ENCODE data around the gene SKI. TPM values are rescaled to one million over a fixed set of nuclear protein-coding genes. Genes with fewer than 3 reads are reported as not detected.

SKI gene
- total and polyA plus RNA-seq, 9 of the 15 experiments (the other 6 are each of a cell fraction or from before 2014, with no cell fraction given) = 0.10 to 60.5 (median 4.6) TPM

- no peak for TF ChIP-seq HEY1 (CRISPR knock-in tag; IDR thresholded peaks at IDR 0.05; ENCODE audit: borderline replicate concordance)
Measured at GRCh38 chr1:2358651-2359640, 130.8 kb downstream of the SKI start (continued).

Other genes starting within 250 kb of the SKI start
Only the 7 nearest of the 8 such genes appear.
- 0.04 and 0.05 TPM in 2 replicates for gene CFAP74, start 224.5 kb upstream of the SKI start, total RNA-seq (2014; rRNA removed)
- gene CFAP74, start 224.5 kb upstream of the SKI start, total RNA-seq (2014; rRNA removed; fragmentation: Illumina TruSeq; extraction: Trizol) = 0.15 and 0.41 TPM in 2 replicates
- 0.08 TPM in 1 of 2 replicates, not detected in the other for gene CFAP74, start 224.5 kb upstream of the SKI start, total RNA-seq (2015; rRNA removed; fragmentation: Illumina TruSeq; extraction: Trizol)
- gene CFAP74, start 224.5 kb upstream of the SKI start, total RNA-seq (2021) = not detected in 2 replicates
- gene CFAP74, start 224.5 kb upstream of the SKI start, polyA plus RNA-seq (2011; rRNA removed) = not detected in 2 replicates
- not detected in 2 replicates for gene CFAP74, start 224.5 kb upstream of the SKI start, polyA plus RNA-seq (2014; fragmentation: Illumina TruSeq; extraction: Trizol)
- gene CFAP74, start 224.5 kb upstream of the SKI start, polyA plus RNA-seq (2014; fragmentation: Nextera tagmentation; extraction: Ambion mirVana) = not detected
- gene CFAP74, start 224.5 kb upstream of the SKI start, polyA plus RNA-seq (2014; rRNA removed) = 0.03 and 0.04 TPM in 2 replicates
- not detected in 2 replicates for gene GABRD, start 209.0 kb upstream of the SKI start, total RNA-seq (2014; rRNA removed)
- 0.07 TPM in 1 of 2 replicates, not detected in the other for gene GABRD, start 209.0 kb upstream of the SKI start, total RNA-seq (2014; rRNA removed; fragmentation: Illumina TruSeq; extraction: Trizol)
- not detected in 2 replicates for gene GABRD, start 209.0 kb upstream of the SKI start, total RNA-seq (2015; rRNA removed; fragmentation: Illumina TruSeq; extraction: Trizol)
- gene GABRD, start 209.0 kb upstream of the SKI start, total RNA-seq (2021) = not detected in 2 replicates
- gene GABRD, start 209.0 kb upstream of the SKI start, polyA plus RNA-seq (2011; rRNA removed) = not detected in 2 replicates
- not detected in 2 replicates for gene GABRD, start 209.0 kb upstream of the SKI start, polyA plus RNA-seq (2014; fragmentation: Illumina TruSeq; extraction: Trizol)
- not detected for gene GABRD, start 209.0 kb upstream of the SKI start, polyA plus RNA-seq (2014; fragmentation: Nextera tagmentation; extraction: Ambion mirVana)
- not detected in 2 replicates for gene GABRD, start 209.0 kb upstream of the SKI start, polyA plus RNA-seq (2014; rRNA removed)
- 1.6 and 2.3 TPM in 2 replicates for gene PRKCZ, start 177.9 kb upstream of the SKI start, total RNA-seq (2014; rRNA removed)
- 0.45 and 0.84 TPM in 2 replicates for gene PRKCZ, start 177.9 kb upstream of the SKI start, total RNA-seq (2014; rRNA removed; fragmentation: Illumina TruSeq; extraction: Trizol)
- 0.69 and 0.83 TPM in 2 replicates for gene PRKCZ, start 177.9 kb upstream of the SKI start, total RNA-seq (2015; rRNA removed; fragmentation: Illumina TruSeq; extraction: Trizol)
- gene PRKCZ, start 177.9 kb upstream of the SKI start, total RNA-seq (2021) = 3.1 and 3.5 TPM in 2 replicates
- gene PRKCZ, start 177.9 kb upstream of the SKI start, polyA plus RNA-seq (2011; rRNA removed) = 1.7 and 1.9 TPM in 2 replicates
- gene PRKCZ, start 177.9 kb upstream of the SKI start, polyA plus RNA-seq (2014; fragmentation: Illumina TruSeq; extraction: Trizol) = 1.3 TPM in 2 replicates
- under 1 TPM; 0.07 to 0.25 TPM for gene PRKCZ, start 177.9 kb upstream of the SKI start, polyA plus RNA-seq (2014; fragmentation: Nextera tagmentation; extraction: Ambion mirVana)
- gene PRKCZ, start 177.9 kb upstream of the SKI start, polyA plus RNA-seq (2014; rRNA removed) = 2.3 and 2.9 TPM in 2 replicates
- gene FAAP20, start 33.5 kb upstream of the SKI start, total RNA-seq (2014; rRNA removed) = 74.4 and 79.5 TPM in 2 replicates
- 4.5 and 5.2 TPM in 2 replicates for gene FAAP20, start 33.5 kb upstream of the SKI start, total RNA-seq (2014; rRNA removed; fragmentation: Illumina TruSeq; extraction: Trizol)
- 13.7 and 15.9 TPM in 2 replicates for gene FAAP20, start 33.5 kb upstream of the SKI start, total RNA-seq (2015; rRNA removed; fragmentation: Illumina TruSeq; extraction: Trizol)
- 142 TPM in 2 replicates for gene FAAP20, start 33.5 kb upstream of the SKI start, total RNA-seq (2021)
- 9.9 and 13.5 TPM in 2 replicates for gene FAAP20, start 33.5 kb upstream of the SKI start, polyA plus RNA-seq (2011; rRNA removed)
- gene FAAP20, start 33.5 kb upstream of the SKI start, polyA plus RNA-seq (2014; fragmentation: Illumina TruSeq; extraction: Trizol) = 8.4 and 22.6 TPM in 2 replicates
- 1 to 10 TPM in 1 of 2 experiments, under 1 TPM in 1; 0.58 to 1.0 TPM for gene FAAP20, start 33.5 kb upstream of the SKI start, polyA plus RNA-seq (2014; fragmentation: Nextera tagmentation; extraction: Ambion mirVana)
- 143 and 153 TPM in 2 replicates for gene FAAP20, start 33.5 kb upstream of the SKI start, polyA plus RNA-seq (2014; rRNA removed)
- gene MORN1, start 163.2 kb downstream of the SKI start, total RNA-seq (2014; rRNA removed) = 6.1 and 9.3 TPM in 2 replicates
- 2.3 and 2.9 TPM in 2 replicates for gene MORN1, start 163.2 kb downstream of the SKI start, total RNA-seq (2014; rRNA removed; fragmentation: Illumina TruSeq; extraction: Trizol)
- gene MORN1, start 163.2 kb downstream of the SKI start, total RNA-seq (2015; rRNA removed; fragmentation: Illumina TruSeq; extraction: Trizol) = 4.7 and 5.5 TPM in 2 replicates
- gene MORN1, start 163.2 kb downstream of the SKI start, total RNA-seq (2021) = 5.1 and 7.6 TPM in 2 replicates
- gene MORN1, start 163.2 kb downstream of the SKI start, polyA plus RNA-seq (2011; rRNA removed) = 3.9 and 4.4 TPM in 2 replicates
- gene MORN1, start 163.2 kb downstream of the SKI start, polyA plus RNA-seq (2014; fragmentation: Illumina TruSeq; extraction: Trizol) = 1.8 and 2.7 TPM in 2 replicates
- gene MORN1, start 163.2 kb downstream of the SKI start, polyA plus RNA-seq (2014; fragmentation: Nextera tagmentation; extraction: Ambion mirVana) = under 1 TPM; 0.24 to 0.35 TPM
- 4.2 and 5.8 TPM in 2 replicates for gene MORN1, start 163.2 kb downstream of the SKI start, polyA plus RNA-seq (2014; rRNA removed)
- gene RER1, start 163.5 kb downstream of the SKI start, total RNA-seq (2014; rRNA removed) = 63.1 and 109 TPM in 2 replicates
- 183 and 211 TPM in 2 replicates for gene RER1, start 163.5 kb downstream of the SKI start, total RNA-seq (2014; rRNA removed; fragmentation: Illumina TruSeq; extraction: Trizol)
- 146 and 153 TPM in 2 replicates for gene RER1, start 163.5 kb downstream of the SKI start, total RNA-seq (2015; rRNA removed; fragmentation: Illumina TruSeq; extraction: Trizol)
- gene RER1, start 163.5 kb downstream of the SKI start, total RNA-seq (2021) = 219 and 235 TPM in 2 replicates
- gene RER1, start 163.5 kb downstream of the SKI start, polyA plus RNA-seq (2011; rRNA removed) = 316 and 354 TPM in 2 replicates
- 299 and 323 TPM in 2 replicates for gene RER1, start 163.5 kb downstream of the SKI start, polyA plus RNA-seq (2014; fragmentation: Illumina TruSeq; extraction: Trizol)
- 10 to 100 TPM; 19.6 to 34.5 TPM for gene RER1, start 163.5 kb downstream of the SKI start, polyA plus RNA-seq (2014; fragmentation: Nextera tagmentation; extraction: Ambion mirVana)
- gene RER1, start 163.5 kb downstream of the SKI start, polyA plus RNA-seq (2014; rRNA removed) = 216 and 249 TPM in 2 replicates
- gene PEX10, start 184.2 kb downstream of the SKI start, total RNA-seq (2014; rRNA removed) = 24.5 and 26.2 TPM in 2 replicates
- 5.6 and 5.7 TPM in 2 replicates for gene PEX10, start 184.2 kb downstream of the SKI start, total RNA-seq (2014; rRNA removed; fragmentation: Illumina TruSeq; extraction: Trizol)
- gene PEX10, start 184.2 kb downstream of the SKI start, total RNA-seq (2015; rRNA removed; fragmentation: Illumina TruSeq; extraction: Trizol) = 8.4 and 9.3 TPM in 2 replicates
- gene PEX10, start 184.2 kb downstream of the SKI start, total RNA-seq (2021) = 18.2 and 18.7 TPM in 2 replicates
- 8.7 and 9.4 TPM in 2 replicates for gene PEX10, start 184.2 kb downstream of the SKI start, polyA plus RNA-seq (2011; rRNA removed)
- gene PEX10, start 184.2 kb downstream of the SKI start, polyA plus RNA-seq (2014; fragmentation: Illumina TruSeq; extraction: Trizol) = 6.4 and 10.6 TPM in 2 replicates
- gene PEX10, start 184.2 kb downstream of the SKI start, polyA plus RNA-seq (2014; fragmentation: Nextera tagmentation; extraction: Ambion mirVana) = under 1 TPM; 0.03 to 0.11 TPM
- 18.8 and 22.5 TPM in 2 replicates for gene PEX10, start 184.2 kb downstream of the SKI start, polyA plus RNA-seq (2014; rRNA removed)

Data from K562 (cell line).